ENCODE results near the gene TFAP2A.

The TFAP2A gene

DNA sequence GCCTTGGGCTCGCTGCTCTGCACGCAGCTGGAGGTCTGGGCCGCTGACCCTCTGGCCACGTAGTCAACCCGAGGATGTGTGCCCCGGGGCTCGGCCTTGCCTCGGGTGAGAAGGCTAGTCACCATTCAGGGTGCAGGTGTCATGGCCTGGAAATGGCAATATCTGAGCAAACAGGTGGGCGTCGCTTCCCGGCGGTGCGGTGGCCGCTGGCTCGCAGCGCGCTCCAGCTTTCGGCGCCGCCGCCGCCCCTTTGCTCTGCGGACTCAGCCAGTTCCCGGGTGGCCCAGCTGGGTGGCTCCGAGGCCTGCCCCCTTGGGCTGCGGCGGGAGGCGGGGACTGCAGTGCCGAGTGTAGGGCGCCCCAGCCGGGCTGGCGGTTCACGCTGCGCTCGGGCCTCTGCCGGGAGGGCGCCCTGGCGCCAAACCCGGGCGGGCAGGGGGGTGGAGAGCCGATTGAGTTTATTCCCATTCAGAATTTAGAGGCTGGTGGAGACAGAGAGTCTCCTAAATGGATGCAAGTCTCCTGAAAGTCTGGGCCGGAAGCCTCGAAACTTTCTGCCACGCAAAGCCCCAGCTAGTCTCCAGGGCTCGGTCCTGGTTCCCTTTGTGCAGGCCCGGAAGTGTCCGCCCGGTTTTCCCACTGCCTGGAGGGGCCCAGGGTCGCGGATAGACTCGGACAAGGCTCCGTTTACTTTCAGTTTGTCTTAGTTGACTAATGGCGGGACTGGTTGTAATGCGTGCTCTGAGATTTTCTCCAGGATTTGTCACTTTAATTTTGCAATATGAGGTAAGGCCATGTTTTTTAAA is 11.3 kb upstream of the TFAP2A start:
- no peak for DNase-seq (ENCODE audit: low spot score)

DNA sequence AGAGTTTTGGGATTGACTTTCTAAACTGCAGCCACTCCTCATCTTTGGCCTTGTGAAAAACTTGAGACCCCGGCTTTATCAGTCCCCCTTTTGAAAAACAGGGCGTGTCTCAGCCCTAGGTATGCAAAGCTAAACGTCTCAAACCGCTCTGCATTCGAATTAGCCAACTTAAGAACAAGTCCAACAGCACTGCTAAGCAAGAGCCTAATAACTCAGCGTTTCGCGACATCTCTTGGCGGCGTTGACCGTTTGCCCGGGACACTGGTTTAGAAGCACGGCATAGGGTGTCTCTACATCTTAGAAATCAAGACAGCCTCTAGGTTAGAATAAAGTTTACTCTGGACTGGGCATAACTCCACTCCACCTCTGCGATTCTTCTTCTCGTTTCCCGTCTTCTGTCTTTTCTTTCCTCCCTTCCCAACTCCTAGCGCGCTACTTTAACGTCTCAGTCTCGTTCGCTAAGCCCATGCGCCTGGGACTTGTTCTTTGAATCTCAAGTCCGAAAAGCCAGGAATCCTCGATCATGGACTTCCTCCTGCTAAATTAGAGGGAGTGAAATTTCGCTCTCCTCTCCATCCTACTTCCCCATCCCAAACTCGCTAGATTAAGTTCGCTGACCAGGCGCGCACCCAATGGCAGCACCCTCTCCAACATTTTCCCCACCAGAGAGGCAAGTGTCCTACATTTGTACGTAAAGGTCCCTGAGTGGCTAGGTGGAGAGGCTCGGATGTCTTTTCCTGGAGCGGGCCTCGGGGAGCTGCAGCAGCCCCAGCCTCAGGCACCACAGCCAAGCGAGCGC is 10.5 kb upstream of the TFAP2A start:
- DNase-seq (ENCODE audit: low spot score) = no peak

DNA sequence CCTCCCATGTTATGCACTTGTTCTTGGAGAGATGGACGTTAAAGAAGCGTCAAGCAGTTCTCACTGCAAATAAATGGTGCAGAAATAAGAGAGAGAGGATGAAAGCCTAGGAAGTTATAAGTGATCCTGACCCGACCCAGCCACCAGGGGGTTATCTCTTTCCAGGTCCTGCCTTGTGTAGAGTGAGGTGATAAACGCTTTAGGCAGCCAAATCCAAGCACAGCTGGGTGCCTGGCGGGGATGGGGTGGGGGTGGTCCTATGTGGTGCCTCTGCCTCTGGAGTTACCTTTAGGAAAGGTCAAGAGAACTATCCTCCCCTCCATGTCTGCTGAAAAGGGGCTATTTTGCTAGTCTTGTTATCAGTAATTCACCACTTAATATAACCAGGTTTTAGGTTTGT is 9.2 kb upstream of the TFAP2A start:
- no peak for DNase-seq (ENCODE audit: low spot score)

DNA sequence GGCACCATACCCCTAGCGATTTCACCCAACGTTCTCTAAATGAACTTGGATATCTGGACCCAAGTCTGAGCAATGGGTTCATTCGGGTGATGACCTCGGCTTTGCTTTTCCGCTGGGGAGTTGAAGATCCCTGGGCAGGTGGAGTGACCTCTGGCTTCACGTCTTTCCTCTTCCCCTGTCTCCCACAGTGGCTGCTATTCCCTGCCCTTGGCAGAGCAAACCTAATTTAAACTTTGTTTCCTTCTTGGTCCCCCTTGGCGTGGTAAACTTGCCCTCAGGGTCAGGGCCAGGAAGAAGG is 7.8 kb upstream of the TFAP2A start:
- no peak for DNase-seq (ENCODE audit: low spot score)

DNA sequence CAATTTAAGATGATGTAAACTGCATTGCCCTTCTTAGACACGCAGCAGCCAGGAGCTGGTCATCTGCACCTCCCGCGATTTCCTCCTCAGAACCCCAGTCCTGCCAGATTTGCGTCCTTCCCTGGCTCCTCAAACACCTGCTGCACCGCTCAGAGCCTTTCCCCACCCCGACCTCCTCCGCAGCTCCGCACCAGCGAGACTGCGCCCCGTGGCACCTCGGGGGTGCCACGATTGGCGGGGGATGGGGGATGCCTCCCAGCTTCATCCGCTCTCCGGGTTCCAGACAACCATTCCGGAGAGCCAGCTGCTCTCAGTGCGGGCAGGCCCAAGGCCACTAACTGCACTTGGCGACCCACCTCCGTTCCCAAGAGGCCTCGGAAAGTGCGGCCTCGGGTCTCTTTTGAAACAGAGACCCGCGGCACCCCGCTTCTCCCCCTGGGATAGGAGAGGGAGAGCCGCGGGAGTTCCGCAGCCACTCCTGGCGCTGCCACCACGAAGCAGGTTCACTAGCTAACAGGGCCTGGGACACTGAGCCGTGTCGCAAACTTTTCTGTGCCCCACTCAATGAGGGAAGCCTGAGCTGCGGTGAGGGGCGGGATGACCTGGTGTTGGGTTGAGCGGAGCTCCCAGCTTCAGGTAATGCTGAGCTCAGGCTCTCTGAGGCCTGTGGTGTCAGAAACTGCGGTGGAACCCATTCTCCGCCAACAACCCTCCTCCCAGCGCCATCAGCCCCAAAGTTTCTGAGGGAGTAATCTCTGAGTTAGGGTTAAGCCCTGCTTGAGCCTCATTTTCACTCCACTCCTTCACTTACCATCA is 7.3 kb upstream of the TFAP2A start:
- no peak for DNase-seq (ENCODE audit: low spot score)

DNA sequence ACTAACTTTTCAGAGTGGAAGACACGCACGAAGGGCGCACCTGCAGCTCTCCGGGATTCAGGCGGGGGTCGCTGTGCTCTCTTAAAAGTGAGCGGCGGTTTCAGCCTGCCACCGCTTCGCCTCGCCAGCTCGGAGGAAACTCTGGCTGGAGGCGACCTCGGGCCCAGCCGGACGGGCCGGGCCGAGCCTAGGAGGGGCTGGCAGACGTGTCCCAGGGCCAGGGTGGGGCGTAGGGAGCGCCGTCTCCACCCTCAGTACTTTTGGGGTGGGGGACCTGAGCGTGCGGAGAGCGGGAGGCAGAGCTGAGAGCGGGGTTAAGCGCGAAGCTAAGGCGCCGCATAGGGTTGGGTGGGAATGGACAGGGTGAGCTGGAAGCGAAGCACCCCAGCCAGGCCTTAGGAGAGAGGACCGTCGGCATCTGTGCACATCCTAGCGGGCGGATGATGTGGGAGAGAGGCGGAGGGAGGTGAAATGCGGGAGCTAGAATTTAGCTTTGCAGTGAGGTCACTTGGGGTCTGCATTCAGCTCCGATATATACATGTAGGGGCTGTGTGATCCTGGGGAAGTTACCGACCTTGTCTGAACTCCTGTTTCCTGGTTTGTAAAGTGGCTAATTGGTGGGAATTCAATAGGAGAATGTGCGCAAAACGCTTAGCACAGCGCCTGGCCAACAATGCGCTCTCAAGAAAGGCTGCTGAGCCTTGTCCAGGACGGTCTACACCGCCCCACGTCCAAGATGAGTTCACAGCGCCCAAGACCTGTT is 6.5 kb upstream of the TFAP2A start:
- no peak for DNase-seq (ENCODE audit: low spot score)

DNA sequence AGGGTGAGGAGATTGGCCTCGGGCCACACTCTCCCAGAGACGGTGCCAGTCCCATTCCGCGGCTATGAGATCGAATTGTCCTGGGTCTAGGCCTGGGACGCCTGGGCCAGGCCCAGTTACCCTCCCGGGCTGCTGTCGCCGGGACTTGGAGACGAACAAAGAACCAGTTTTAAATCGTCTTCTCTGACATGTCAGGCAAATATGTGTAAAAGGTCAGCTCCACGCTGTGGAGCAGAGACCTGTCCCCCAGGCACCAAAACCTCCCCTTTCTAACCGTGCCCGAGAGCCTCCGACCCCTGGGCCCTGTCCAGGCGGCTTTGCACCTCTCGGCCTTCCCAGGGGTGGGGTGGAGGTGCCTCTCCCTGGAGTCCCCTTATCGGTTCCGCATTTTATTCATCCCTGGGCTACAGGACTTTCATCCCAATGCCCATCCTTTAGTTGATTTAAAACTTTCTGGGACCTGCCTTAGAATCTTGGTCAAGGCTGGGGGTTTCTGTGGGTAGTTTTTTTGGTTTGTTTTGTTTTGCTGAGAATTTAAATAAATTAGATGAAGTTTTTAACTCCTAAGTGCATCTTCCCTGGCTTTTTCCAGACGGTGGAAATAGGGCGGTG is 5.8 kb upstream of the TFAP2A start:
- no peak for DNase-seq (ENCODE audit: low spot score)

DNA sequence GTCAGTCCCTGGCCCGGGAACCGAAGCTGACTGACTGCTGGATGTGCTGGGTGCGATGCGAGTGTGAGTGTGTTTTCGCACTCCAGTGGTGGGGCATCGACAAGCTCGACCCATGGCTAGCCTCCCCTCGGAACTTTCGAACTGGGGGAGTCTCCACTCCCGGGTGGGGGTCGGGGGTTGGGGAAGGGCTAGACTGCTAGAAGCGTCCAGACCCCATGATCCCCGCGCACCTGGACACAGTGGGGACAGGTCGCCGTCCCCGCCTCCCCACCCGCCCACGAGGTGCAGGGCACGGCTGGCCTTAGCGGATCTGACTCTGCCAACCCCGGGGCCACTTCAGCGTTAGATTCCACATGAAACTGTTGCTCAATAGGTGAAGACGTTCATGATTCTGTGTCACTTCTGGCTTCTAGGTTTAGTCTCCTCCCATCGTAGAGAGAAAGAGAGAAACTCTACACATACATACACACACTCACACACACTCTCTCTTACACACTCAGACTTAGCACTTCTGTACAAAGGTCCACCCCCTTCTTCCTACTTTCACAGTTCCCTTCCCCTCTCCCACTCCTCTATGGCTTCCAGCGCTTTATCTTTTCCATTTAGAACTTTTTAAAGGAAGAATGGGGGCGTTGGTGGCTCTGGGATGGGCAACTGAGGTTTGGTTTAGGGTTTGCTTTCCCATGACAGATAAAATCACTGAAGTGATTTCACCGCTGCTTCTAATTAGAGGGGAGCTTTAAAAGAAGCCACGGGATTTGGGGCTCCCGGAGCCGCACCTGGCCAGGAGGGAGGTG is 5.1 kb upstream of the TFAP2A start:
- no peak for DNase-seq (ENCODE audit: low spot score)

DNA sequence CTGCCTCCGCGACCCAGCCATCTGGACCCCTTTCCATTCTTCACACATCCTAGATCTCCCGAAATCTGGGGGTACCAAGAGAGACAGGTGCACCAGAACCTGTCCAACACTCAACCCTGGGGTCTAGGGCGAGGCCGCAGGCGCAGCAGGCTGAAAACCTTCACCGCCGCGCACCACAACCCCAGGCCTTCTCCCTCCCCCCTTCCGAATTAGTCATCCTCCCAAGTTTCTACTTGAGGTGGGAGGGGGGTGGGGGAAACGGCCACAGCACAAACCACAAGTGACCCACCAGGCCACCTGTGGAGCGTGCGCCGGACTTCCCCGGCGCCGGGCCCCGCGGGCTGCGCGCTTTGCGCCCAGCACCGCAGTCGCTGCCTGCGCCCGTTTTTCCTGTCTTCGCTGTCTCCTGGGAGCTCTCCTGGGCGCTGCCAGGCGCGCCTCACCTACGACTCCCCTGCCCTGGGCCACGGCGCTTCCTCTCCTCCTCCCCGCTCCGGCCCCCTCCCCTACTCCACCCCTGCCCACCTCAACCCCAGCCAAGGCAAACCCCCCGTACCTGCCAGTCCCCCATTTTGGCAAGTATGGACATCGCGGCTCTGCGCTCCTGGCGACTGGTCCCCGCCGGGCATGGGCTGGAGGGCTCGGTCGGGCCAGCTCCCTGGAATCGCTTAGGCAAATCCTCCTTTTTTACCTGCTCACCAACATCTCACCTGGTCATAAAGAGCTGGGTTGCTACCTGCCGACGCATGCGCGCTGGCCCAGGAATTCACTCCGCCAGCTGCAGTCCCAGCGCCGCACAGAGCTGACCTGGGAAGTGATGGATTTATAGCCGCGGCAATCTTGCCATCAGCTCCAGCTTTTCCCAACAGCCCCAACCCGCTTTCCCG is 4.2 kb upstream of the TFAP2A start:
- DNase-seq (ENCODE audit: low spot score) = no peak

DNA sequence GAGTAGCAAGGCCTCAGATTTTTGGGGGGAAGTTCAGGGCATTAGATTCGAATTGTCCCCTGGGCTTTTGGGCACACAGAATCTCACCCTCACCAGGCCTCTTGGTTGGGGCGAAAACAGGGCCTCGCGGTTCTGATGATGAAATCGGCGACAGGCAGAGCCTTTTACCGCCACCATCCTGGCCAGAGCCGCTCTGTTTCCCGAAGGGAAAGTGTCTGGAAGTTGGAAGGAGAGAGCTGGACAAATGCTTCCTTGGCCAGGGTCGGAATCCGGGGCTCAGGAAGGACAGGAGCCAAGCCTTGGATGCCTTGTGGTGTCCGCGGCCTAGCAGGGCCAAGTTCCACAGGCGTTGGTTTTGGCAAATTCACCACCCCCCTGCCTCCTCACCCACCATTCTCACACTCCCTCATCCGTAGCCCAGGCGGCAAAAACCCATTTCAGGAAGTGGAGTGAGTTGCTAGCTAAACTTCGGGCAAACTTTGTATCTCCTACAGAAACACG is 3.5 kb upstream of the TFAP2A start:
- no peak for DNase-seq (ENCODE audit: low spot score)

DNA sequence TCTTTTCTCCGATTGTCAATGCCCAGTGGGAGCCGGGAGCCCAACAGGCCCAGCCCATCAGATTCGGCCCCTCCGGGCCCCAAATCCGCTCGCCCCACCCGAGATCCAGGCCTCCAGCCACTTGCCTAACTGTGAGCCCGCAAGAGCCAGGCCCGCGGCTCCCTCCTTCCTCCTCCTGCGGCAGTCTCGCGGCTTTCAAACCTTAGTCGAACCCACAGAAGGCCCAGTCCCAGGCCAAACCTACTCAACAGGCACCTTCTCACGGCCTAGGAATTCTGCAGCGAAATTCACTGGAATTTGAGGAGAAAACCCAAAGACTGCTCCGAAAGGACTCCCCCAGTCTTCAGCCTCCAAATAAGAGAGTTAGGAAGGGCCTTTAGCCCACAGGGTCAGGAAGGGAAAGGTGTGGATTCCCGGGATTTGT is 2.8 kb upstream of the TFAP2A start:
- DNase-seq (ENCODE audit: low spot score) = no peak

DNA sequence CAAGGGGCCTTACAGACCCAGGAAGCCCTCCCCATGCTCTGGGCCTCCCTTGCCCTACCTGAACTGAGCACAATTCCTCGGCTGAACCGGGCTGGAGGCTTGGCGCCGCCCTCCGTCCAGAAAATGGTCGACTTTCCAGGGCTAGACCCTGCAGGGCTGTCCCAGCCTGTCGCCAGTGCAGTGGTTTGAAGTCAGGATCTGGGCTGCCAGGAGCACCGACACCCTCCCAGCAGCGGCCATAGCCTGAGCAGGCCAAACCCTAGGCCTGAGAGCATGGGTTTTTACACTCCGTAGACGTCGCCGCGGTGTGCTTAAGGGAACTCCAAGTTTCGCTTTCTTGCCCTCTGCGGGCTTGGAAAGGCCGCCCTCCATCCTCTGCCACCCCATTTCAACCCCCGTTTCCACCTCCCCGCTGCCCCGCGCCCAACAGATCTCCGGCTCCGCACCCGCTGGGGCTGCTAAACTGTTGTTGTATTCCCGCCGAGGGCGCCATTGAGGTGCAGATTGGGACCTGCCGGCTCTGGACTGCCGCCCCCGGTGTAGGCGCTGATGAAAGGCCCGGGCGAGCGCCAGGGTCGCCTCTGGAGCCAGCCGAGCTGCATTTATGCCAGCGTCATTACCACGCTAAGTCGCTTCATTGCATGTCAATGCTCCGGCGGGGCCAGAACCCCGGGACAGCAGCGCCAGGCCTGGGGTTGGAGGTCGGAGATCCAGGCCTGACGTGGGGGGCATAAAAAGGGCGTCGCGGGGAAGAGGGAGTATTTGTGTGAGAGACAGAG is 2.2 kb upstream of the TFAP2A start:
- no peak for DNase-seq (ENCODE audit: low spot score)

DNA sequence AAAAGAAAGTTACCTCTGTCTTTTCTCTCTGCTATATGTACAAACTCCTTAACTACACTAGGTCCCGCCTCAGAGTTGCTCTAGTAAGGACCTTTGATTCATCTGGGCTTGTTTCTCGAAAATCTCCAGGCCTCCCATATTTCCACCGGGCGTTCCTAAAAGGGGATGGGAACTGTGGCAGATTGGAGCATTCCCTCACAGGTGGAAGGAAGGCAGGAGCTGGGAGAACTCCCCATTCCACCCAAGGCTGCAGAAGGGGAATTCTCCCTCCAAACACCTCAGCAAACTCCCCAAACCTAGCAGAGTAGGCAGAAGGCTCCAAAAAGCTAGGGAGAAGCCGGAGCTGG is 1.6 kb upstream of the TFAP2A start:
- no peak for DNase-seq (ENCODE audit: low spot score)

DNA sequence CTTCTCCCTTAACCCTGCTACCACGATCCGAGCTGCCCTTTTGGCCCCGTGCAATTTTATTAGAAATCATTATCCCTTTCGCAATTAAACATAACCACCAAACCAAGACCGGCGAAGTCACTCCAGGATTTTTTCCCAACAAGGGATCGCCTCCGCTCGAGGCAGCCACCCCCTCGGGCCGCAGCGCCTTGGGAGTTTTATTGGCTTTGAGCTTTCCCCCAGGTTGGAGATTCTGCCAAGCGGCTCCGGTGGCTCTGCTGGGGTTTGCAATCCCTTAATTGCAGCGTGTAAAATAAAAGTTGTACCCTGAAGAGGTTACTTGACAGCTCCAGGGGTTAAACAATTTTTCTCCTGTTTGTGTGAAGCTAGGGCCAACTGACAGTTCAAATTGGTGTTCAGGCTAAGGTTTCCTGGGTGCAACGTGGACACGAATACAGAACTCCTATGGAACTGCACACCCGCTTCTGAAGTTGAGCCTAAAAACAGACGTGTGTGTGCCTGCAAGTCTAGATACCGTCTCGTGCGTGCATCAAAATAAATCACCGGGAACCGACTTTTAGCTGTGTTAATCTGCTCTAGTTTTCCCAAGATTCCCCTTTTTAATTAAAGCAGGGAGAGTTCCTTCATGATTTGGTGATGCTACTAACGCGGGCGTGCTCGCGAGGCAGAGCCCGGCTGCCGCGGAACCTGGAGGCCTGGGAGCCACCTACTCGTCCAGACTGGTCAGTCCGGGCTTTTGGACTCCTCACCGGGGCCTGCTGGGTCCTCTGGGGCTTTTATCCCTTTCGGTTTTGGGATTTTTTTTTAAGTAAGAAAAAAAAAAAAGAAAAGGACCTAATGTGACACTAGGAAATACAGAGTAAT is 975 bp upstream of the TFAP2A start:
- no peak for DNase-seq (ENCODE audit: low spot score)

DNA sequence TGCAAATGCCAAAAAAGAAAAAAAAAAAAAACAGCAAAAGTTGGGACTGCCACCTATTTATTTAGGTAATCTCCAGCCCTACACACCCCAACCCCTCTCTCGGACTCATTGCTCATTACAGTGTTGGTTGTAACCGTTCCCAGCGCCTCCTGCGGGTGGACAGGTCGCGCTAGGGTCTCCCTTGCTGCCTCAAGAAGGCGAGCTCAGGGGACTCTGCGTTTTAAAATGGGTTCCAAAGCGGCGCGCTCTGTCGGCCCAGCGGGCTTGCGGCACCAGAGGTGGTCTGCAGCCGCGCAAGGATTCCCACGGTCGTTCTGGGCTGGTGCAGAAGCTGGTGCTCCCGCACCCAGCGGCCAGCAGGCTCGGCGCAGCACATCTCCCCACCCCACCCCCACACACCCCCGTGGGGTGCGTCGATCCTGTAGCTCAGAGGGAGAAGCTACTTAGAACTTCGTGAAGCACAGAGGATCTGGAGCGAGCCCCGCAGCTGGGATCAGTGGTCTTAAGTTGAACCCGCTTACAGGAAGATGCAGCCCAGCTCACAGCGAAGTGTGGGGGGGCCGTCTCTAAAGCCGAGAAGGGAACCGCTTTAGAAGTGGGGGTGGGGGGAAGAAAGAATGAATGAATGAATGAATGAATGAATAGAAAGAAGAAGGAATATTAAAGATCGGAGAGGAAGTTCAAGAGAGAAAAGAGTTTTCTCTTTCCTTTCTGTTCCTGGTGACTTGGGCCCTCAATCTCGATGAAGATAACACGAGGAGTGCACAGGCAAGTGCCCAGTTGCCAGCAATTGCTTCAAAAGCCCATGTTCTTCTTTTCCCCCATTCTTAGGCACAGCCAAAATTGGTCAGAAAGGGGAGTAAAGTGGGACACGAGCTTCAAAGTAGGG is 780 bp downstream of the TFAP2A start:
- DNase-seq (ENCODE audit: low spot score) = no peak

DNA sequence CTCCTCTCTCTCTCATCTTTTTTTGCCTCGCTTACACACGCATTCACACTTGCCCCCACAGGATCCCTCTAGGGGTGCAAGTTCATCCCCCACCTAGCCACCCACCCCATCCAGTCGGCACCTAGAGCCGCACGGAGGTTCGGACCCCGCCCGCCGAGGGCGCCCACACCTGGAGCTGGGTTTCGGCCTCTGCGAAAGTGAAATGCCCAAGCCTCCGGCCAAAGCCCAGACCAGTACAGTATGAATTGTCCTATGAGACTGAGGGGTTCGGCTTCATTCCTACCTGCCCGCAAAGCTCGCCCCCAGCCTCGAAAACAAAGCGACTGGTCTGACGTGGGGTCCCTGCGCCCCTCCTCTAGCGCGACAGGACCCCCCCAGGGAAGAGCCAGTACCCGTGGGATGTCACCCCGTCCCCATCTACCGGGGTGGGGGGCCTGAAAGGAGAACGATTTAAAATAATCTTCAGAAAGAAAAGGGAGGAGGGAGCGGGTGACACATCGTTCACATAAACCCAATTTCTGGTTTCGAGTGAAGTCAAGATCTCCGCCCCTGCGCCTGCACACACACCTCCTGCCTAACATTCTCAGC is 1.5 kb downstream of the TFAP2A start:
- no peak for DNase-seq (ENCODE audit: low spot score)

Measured in COLO829 (cell line).